CD4-positive, alpha-beta T cell treated with Interleukin-12 subunit alpha and Interleukin-12 subunit beta, for 1 hour (primary cell): ENCODE measurements around the gene ELF1.
"Not testable (repeated sequence)": the region's sequence is repeated elsewhere in the genome, so short reads cannot be mapped to it uniquely, and the experiment has no call there.

Experiments used
- DNase-seq: peaks from one replicate; pipeline ENCODE4 v3.0.0-alpha.2; 2020

The ELF1 gene

GRCh38 chr13:40980461-40980860 is 38.7 kb downstream of the ELF1 start:
- DNase-seq = peak; percentile 63

GRCh38 chr13:40979232-40979631 is 39.9 kb downstream of the ELF1 start:
- DNase-seq = no peak

DNA sequence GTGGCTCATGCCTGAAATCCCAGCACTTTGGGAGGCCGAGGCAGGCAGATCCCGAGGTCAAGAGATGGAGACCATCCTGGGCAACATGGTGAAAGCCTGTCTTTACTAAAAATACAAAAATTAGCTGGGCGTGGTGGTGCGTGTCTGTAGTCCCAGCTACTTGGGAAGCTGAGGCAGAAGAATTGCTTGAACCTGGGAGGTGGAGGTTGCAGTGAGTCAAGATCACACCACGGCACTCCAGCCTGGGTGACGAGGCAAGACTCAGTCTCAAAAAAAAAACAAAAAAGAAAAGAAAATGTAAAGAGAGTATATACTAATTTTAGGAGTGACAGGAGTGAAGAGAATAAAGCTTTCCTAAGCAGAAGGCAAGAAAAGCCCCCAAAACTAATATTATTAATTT is 41.0 kb downstream of the ELF1 start:
- not testable (repeated sequence) for DNase-seq

GRCh38 chr13:40975441-40975840 is 43.7 kb downstream of the ELF1 start:
- DNase-seq = no peak

GRCh38 chr13:40974460-40975407 is 44.4 kb downstream of the ELF1 start:
- DNase-seq = peak; percentile 72

DNA sequence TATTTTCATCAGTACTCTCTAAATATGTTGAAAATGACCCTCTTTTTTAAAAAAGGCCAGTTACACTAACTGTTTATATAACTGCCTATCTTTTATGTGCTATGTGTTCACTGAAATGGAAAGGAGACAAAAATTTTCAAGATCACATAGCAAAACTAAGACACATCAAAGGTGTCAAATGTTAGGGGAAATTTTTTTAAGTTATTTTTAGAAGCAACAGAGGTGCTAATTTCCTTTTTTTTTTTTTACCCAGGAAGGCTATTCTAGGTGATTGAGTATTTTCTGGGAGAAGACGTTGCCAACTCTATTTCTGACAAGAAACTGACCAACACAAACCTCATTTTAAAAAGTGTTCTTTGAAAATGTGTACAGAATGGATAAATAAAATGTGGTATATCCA is 45.7 kb downstream of the ELF1 start:
- no peak for DNase-seq

DNA sequence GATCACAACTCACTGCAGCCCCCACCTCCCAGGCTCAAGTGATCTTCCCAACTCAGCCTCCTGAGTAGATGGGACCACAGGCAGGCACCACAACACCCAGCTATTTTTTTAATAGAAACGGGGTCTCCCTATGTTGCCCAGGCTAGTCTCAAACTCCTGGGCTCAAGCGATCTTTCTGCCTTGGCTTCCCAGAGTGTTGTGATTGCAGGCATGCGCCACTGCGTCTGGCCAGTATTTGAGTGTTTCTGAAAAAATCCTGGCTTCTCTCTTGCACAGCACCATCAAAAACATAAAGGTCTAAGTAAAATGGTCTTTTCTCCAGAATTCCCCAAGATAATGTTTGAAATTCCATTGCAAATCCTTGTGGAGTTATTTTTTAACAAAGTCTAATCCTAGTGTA is 47.8 kb downstream of the ELF1 start:
- DNase-seq = no peak

DNA sequence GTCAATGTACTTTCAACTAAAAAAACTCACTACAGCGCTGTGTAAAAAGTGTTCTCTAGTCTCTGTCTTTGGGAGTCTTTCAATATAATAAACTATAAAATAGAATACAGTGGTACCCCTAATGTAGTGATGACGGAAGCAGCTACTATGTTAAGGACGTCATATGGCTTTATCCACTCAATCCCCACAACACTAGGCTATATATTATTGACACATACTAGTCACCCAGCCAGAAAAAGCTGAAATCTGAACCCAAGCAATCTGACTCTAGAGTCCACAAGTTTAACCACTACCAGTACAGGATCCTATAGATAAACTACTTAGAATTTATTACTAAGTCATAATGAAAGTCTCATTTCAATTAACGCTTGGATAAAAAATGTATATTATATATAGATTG is 48.3 kb downstream of the ELF1 start:
- DNase-seq = no peak

DNA sequence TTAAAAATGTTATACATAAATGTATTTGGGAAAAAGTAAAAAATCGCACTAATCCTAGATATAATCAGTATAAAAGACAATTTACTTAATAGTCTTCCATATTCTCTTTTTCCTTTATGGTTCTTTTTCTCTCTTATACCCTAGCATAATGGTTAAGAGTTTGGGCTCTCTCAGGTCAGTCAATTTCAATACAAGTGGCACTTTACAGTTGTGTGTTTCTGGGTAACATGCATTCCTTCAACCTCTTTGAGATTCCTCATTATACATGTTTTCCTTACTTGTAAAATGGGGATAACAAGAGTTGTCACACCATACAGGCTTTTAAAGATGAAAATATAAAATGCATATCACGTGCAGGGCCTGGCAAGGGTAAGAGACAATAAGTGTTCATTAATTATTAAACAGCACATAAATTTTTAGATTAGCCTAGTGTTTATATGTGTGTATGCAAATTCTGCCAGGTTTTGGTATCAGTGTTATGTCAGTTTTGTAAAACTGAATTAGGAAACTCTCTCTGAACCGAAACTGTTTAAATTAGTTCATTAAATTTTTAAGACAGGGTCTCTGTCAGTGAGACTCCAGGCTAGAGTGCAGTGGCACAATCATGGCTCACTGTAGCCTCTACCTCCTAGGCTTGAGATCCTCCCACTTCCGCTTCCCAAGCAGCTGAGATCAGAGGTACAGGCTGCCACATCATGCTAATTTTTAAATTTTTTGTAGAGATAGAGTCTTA is 49.8 kb downstream of the ELF1 start:
- no peak for DNase-seq

- no peak for DNase-seq
Measured at GRCh38 chr13:40968416-40969000, 50.6 kb downstream of the ELF1 start.

GRCh38 chr13:40966298-40966697 is 52.8 kb downstream of the ELF1 start:
- DNase-seq = no peak

- DNase-seq = no peak
Measured at GRCh38 chr13:40963927-40964326, 55.2 kb downstream of the ELF1 start.

DNA sequence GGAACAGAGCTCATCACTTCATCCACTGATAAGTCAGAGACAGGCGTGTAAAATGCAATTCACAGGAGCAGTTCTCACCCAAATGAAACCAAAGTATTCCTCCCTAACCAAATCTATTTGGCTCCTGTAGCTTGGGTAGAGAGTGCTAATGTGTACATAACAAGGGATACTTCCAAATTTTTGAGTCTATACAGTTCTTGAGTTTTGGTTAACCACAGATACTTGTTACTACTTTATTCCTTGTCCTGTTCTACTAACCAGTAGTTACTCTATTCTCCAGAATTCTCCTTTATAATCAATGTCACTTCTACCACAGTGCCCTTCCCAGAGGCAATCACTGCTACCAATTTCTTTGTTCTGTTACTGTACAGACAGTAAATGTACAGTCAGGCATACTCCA is 57.3 kb downstream of the ELF1 start:
- DNase-seq = no peak

GRCh38 chr13:40961214-40961613 is 57.9 kb downstream of the ELF1 start:
- no peak for DNase-seq

- DNase-seq = no peak
Measured at GRCh38 chr13:40960716-40961115, 58.4 kb downstream of the ELF1 start.

GRCh38 chr13:40958655-40959054 is 60.5 kb downstream of the ELF1 start:
- no peak for DNase-seq

GRCh38 chr13:40946485-40946884 is 72.6 kb downstream of the ELF1 start:
- DNase-seq = no peak

- no peak for DNase-seq
Measured at GRCh38 chr13:40943073-40943472, 76.0 kb downstream of the ELF1 start.

GRCh38 chr13:40941581-40941980 is 77.5 kb downstream of the ELF1 start:
- DNase-seq = no peak

- DNase-seq = no peak
Measured at GRCh38 chr13:40940841-40941240, 78.3 kb downstream of the ELF1 start.

DNA sequence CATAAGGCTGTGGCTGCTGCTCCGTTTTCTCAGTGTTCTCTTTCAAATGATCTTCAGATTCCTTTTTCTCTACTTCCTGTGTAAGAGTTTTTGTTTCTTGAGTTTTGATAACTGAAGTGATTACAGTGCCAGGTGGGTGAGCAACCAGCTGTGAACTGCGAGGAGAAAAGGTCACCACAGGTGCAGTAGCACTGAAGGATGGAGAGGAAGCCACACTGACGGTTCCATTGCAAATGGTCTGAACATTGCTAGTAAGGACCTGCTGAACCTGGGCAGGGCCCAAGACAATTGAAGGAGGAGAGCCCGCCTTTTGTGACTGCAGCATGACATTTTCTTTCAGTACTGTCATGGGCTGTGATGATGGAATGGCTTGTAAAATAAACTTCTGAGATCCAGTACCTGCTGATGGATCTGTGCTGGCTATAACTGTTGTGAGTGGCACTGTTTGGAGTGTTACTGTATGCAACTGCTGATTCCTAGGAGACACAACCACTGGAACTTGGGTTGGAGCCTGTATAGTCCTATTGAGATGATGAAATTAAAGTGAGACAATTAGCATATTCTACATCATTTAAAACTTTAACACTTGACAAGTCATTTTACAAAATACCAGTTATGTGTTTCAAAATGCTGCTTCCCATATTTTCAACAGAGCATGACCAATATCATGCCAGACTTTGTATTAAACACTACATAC is 85.5 kb downstream of the ELF1 start:
- DNase-seq = no peak

DNA sequence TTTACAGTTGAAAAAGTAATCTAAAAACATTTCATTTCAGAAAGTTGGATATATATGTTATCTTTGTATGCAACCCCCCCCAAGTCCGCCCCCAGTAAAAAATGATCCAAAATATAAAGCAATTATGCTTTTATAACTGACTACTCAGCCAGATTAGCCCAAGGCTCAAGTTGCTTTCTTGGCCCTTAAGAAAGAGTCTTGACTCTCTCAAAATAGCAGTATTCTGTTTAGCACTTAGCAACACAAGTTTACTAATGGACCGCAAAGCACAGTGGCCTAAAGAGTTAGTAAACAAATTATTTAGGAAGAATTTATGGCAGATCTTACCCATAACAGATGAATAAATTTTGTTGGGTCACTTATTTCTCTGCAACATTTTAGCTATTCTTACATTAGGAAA is 86.9 kb downstream of the ELF1 start:
- DNase-seq = no peak

GRCh38 chr13:40931719-40932118 is 87.4 kb downstream of the ELF1 start:
- no peak for DNase-seq
